ENCODE data around the gene PTAR1.
"Not testable (repeated sequence)": the region's sequence is repeated elsewhere in the genome, so short reads cannot be mapped to it uniquely, and the experiment has no call there.

The PTAR1 gene, protein sequence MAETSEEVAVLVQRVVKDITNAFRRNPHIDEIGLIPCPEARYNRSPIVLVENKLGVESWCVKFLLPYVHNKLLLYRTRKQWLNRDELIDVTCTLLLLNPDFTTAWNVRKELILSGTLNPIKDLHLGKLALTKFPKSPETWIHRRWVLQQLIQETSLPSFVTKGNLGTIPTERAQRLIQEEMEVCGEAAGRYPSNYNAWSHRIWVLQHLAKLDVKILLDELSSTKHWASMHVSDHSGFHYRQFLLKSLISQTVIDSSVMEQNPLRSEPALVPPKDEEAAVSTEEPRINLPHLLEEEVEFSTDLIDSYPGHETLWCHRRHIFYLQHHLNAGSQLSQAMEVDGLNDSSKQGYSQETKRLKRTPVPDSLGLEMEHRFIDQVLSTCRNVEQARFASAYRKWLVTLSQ
- total RNA-seq: 130 reads per million, percentile 87 among the genes with 10 or more reads in this experiment

DNA sequence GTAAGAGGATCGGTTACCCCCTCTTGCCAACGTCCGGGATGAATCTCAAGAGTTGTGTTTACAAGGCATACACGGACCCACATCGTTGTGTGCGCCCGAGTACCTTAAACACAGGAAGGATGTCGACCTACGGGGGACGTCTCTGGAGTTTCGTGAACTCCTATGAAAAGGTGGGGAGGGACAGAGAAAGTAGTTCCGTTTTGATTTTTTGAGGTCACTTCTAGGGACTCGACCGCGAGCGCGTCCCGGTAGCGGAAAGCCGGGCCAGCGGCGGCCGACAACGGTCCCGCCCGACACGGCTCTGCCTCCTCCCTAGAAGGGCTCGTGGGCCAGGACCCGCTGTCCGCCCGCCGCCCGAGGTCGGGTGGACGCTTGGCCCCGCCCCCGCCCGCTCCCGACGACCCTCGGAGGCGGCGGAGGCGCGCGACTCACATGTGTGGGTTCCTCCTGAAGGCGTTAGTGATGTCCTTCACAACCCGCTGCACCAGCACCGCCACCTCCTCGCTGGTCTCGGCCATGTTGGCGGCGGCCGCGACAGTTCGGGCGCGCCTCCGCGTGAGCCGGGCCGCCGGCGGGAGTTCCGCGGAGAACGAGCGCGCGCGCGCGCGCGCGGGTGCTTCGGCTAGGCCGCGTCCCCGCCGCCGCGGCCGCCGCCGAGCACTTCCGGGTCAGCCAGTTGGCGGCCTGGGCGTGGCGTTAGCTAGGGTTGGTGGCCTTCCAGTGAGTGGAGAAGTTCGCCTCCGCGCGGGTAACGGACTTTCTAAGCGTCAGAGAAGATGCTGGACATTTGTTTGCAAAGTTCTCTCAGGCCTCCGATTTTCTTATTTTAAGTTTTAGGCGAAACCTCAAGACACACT lies at the start of gene PTAR1:
PTAR1 (minus strand) TSS at position 591 of the 857 bp plus-strand sequence; CDS start at position 518, 73 bp downstream.
- DNase-seq: peak; percentile 82

DNA sequence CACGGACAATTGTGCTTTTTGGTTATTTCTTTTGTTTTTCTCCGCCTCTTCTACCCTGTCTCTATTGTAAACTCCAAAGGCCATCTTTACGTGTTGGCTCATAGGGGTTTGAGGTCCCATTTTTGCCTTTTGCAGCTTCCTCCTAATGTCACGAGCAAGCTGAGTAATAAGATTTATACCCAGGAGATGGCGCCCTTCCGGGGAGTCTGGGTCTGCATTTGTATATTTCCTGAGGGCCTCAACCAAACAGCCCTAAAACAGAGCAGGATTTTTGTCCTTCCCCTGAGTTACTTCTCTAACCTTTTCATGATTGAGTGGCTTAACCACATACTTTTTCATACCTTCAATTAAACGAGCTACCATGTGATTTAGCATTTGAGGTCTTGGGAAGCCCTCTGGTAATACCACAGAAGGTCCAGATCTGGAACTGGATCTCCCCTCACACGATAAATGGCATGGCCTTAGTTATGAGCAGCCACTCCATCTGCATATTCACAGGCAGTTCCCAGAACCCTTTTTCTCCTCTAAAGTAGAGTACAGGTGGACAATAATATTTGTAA lies 49.6 kb upstream of the PTAR1 start:
- DNase-seq: no peak

DNA sequence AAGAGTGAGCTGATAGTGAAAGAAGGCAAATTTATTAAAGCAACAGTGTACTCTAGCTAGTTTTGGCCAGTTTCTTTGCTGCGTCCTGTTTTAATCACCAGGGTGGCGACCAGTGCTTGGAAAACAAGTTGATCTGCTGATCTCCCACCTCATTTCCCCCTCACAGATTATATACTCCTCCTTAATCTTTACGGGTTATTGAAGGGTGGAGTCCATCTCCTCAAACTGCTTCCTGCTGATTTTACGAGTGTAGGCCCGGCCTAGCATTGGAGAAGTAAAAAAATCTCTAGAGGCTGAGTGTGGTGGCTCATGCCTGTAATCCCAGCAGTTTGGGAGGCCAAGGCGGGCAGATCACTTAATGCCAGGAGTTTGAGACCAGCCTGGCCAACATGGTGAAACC lies 46.8 kb upstream of the PTAR1 start:
- no peak for DNase-seq

- no peak for DNase-seq
Observed at GRCh38 chr9:69805962-69806515, 46.2 kb upstream of the PTAR1 start.

GRCh38 chr9:69801989-69802388 lies 42.2 kb upstream of the PTAR1 start:
- no peak for DNase-seq

- not testable (repeated sequence) for DNase-seq
Observed at GRCh38 chr9:69800027-69800426, 40.2 kb upstream of the PTAR1 start.

DNA sequence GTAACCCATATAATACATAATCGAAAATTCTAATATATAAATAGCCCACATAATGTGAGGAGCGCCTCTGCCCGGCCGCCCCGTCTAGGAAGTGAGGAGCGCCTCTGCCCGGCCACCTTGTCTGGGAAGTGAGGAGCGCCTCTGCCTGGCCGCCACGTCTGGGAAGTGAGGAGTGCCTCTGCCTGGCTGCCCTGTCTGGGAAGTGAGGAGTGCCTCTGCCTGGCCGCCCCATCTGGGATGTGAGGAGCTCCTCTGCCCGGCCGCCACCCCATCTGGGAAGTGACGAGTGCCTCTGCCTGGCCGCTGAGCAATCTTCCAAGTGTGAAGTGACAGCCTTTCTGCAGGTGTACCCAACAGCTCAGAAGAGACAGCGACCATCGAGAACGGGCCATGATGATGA lies 39.7 kb upstream of the PTAR1 start:
- DNase-seq: not testable (repeated sequence)

- DNase-seq: no peak
Observed at GRCh38 chr9:69798744-69799143, 38.9 kb upstream of the PTAR1 start.

DNA sequence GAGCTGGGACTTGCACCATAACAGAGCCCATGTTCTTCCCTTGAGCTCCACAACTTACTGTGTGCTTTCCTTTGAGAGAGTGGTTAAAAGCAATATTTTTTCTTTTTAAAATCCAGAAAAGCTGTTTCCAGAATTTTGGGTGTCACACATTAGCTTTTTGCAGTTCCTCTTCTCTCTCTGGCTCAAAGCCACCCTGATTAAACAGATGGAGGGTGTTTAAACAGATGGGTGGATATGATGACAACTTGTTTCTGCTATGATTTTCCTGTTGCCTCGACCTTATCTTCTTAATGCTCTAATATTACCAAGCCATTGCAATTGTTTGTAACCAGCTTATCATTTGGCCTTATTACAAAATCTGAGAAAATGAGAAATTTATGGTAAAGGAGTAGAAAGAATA lies 37.9 kb upstream of the PTAR1 start:
- no peak for DNase-seq

- DNase-seq: no peak
Observed at GRCh38 chr9:69794356-69794755, 34.5 kb upstream of the PTAR1 start.

- no peak for DNase-seq
Observed at GRCh38 chr9:69785757-69786156, 25.9 kb upstream of the PTAR1 start.

GRCh38 chr9:69773258-69773657 lies 13.4 kb upstream of the PTAR1 start:
- DNase-seq: no peak

DNA sequence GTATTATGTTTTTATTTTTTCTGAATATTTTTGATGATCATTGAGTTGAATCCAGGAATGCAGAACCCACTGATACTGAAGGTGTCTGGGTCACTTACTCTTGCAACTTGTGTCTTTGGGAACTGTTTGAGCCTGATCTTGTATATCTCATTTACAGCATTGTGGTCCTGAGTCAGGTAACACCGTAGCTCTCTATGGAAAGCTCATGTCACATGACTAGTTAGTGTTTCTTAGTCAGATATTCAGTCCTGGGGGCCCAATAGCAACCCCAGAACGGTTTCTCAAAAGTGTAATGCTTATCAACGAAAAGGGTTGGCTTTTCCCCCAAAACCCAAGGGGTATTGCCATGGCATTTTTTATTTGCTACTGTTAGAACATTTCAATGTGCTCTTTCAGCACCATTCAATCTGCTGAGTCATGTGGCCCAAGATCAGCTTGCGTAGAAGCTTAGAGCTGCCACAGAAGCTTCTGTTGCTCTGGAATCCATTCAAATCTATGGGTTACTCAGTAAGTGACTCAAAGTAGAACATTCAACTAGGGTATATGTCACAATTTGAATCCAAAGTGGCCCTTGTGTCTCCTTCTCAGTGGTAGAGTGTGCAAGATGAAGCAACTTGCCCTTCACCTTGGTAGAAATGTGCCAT lies 12.1 kb upstream of the PTAR1 start:
- no peak for DNase-seq

DNA sequence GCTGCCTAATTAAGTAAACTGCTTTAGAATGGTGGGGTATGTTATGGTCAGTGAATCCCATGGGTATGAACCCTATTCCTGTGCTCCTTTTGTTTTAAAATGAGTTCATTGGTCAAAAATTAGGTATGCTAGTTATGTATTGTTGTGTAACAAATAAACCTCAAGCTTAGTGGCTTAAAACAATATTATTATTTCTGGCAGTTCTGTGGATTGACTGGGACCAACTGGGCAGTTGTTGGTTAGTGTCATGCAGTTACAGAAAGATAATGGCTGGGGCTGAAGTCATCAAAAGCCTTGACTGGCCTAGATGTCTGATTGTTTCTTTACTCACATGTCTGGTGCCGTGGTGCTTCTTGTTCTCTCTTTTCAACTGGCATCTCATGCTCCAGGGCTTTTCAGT lies 8.9 kb upstream of the PTAR1 start:
- no peak for DNase-seq

GRCh38 chr9:69768101-69768500 lies 8.3 kb upstream of the PTAR1 start:
- DNase-seq: no peak

DNA sequence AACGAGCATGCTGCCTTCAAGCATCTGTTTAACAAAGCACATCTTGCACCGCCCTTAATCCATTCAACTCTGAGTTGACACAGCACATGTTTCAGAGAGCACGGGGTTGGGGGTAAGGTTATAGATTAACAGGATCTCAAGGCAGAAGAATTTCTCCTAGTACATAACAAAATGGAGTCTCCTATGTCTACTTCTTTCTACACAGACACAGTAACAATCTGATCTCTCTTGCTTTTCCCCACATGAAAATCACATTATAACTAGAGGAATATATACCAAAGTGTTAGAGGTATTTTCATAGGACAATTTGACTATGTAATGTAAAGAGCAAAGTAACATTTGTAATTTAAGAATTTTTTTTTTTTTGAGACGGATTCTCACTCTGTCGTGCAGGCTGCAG lies 4.1 kb upstream of the PTAR1 start:
- not testable (repeated sequence) for DNase-seq

GRCh38 chr9:69762527-69762926 lies 2.7 kb upstream of the PTAR1 start:
- no peak for DNase-seq

DNA sequence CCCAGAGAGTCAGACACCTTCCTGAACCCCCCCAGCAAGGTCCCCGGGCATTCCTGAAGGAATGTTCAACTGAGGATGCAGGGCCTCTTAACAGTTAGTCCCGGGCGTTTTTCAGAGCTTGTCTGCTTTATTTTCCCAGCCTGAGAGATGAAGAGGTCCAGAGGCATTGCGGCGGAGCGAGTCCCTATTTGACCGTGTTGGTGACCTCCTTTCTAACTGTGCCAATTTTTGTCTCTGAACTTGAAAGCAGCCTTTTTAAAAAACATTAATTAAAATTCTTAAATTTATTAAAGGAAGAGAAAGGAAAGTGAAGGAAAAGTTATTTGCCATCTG lies 433 bp upstream of the PTAR1 start:
- DNase-seq: no peak

DNA sequence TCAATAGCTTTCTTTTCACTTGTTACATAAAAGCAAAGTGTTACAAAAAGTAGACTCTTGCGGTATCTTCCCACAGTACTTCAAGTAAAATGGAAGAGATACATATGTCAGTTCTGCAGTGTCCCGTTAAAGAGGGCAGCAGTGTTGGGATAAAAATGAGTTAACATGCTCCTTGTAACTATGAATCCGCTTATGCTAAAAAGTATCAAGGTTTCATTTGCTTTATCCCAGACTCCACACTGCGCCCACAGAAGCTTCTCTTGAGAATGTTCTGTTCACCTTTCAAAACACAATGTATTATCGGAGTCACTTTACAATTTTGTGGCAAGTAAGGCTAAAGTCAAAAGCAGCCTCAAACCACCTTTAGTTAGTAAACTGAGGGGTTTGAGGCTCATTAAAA lies 790 bp downstream of the PTAR1 start:
- no peak for DNase-seq

- no peak for DNase-seq
Observed at GRCh38 chr9:69757996-69758675, 1.7 kb downstream of the PTAR1 start.

DNA sequence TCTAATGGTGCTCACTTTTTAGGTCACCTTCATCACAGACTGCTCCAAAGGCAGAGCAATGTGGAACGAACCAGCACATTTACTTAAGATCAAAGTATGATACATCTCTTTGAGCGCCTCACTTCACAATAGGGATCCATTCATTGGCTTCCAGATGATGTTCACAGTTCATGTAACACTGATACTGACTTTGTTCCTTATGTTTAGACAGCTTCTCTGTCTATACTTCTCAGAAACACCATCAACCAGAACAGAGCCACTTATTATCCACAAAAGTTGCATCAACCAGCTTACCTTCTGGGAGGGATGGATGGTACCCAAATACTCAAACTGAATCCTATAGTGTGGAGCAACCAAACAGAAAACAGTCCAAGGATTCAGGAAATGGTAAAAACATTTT lies 4.6 kb downstream of the PTAR1 start:
- no peak for DNase-seq

DNA sequence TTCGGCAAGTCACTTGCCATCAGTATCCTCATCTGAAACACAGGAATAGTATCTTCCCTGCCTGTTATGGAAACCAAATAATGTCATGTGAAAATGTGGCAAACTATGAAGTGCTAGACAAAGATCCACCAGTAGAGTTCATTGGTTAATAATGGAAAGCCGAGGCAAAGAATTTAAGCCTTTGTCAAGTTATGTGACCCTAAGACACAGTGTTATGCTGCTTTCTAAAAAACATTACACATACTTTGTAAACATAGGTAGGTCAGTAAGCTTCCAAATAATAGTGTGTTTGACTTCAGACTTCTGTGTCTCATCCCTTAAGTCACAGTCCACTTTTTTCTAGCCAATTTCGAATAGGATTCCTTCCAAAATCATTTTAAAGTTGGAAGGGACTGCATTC lies 6.0 kb downstream of the PTAR1 start:
- DNase-seq: no peak

All from effector CD4-positive, alpha-beta T cell (primary cell).